Fibroblast of skin of left biceps (primary cell): ENCODE measurements around the gene REXO1.
"Not testable (repeated sequence)": the region's sequence is repeated elsewhere in the genome, so short reads cannot be mapped to it uniquely, and the experiment has no call there.

Experiments used
- DNase-seq, 2 experiments: peaks; one replicate each; pipeline ENCODE4 v3.0.0-alpha.2; 2013; ENCODE audit warnings: low read depth in 2 of 2

Gene REXO1

DNA sequence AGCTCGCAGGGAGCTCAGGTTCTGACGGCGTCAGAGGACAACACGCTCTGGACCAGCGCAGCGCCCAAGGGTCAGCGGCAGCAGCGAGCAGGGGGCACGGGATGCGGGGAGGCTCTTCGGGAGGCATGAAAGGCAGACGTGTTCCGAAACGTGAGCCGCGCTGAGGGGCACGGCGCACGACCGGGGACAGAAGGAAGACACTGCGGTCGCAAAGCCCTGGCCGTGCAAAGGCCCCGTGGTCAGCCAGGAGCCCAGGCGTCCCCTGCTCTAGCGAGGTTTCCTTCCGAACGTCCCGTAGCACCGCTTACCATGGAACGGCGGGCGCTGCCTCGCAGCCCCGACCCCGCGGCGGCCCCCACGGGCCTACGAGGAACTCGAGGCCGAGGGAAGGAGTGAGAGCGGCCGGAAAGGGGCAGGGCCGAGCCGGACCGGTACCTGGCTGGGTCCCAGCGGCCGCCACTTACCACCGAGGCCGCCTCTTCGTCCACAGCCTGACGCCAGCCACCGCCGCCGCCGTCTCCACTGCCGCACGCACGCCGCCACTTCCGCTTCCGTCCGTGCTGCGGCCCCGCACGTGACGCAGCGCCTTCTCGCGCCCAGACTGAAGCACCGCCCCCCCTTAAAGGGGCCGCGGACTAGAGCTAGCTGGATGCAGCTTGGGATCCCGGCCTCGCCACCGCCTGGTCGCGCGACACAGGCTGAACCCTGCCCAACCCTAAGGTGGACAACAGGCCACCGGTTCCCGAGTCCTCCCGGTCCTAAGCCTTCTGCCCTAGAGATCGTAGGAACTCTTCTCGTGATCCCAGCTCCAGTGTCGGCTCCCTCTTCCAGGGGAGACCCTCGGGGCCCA, 27.6 kb upstream of the REXO1 start:
- peak in 1 of 2 experiments; percentile 66 for DNase-seq

DNA sequence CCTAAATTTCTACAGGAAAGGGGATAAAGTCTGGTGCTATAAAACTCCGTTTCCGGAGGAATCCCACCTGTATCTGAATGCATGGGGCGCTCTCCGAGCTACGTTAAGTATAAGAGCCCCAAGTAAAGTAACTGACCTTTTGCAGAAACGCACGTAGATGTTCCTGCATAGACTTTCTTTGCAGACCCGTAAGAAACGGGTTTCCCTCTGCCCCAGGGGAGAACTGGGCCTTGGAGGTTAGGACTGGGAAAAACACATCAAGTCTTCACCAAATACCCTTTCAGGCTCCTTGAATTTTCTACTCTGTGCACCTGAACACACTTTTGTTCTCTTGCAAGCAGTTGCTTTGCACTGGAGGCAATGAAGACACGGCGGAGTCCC, 27.0 kb upstream of the REXO1 start:
- DNase-seq: not testable (repeated sequence)

DNA sequence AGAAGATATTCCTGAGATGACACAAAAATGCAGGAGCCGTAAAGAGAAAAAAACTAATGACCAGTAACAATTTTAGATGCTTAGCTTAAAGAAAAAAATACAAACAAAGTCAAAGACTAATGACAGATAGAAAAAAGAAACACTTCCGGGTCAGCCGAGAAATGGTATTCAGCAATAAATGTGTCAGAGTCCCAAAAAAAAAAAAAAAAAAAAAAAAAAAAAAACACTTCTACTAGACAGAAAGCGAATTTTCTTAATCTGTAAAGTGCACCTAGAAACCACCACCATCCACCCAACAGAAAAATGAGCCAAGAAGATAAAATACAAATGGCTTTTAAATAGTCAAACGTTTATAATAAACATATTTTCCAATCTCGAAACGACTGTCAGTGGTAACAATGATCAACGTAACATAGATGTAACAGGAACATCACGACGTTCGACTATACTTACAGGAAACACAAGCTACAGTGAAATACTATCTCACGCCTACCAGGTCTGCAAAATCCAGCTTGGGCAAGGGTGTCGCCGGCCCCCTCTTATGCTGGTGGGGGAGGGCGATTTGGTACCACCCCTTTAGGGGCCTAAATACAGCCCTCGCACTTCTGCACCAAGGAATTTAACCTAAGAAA, 26.4 kb upstream of the REXO1 start:
- no peak for DNase-seq

DNA sequence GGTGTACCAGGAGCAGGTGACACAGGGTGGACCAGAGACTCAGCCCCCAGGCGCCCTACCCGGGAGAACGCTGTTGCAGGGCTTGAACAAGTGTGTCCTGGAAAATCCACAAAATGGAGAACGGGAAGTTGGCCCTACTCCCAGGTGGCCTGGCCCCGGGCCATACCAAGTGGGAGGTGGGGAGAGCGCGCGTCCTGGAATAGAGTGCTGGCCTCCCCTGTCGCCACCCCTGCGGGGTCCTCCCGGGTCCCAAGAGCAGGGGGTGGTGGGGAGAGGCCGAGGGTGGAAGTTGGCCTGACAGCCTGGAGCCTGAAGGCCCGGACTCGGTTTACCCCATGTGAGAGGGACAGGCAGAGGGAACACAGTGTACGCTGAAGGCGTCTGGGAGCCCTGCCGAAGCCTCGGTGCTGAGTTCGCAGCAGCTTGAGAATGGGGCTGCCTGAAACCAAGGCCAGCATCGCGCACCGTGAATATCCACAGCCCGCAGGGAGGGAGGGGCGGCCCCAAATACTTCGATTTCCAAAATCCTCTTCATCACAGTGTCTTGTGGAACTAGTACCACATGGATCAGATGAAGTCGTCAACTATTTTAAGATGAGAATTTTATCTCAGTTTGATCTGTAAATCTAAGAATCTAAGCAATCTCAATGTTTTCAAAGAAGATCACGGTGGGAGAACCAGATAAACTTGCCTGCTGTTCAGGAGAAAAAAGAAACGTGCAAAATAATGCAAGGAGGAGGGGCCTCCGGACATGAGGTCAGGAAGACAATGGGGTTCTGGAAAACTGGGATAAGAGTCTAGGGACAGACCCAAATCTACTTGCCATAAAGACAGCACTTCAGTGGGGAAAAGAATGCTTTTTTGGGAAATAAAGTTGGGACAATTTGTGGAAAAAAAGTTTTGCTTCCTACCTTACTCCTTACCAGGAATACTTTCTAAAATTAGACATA, 25.5 kb upstream of the REXO1 start:
- DNase-seq: no peak

DNA sequence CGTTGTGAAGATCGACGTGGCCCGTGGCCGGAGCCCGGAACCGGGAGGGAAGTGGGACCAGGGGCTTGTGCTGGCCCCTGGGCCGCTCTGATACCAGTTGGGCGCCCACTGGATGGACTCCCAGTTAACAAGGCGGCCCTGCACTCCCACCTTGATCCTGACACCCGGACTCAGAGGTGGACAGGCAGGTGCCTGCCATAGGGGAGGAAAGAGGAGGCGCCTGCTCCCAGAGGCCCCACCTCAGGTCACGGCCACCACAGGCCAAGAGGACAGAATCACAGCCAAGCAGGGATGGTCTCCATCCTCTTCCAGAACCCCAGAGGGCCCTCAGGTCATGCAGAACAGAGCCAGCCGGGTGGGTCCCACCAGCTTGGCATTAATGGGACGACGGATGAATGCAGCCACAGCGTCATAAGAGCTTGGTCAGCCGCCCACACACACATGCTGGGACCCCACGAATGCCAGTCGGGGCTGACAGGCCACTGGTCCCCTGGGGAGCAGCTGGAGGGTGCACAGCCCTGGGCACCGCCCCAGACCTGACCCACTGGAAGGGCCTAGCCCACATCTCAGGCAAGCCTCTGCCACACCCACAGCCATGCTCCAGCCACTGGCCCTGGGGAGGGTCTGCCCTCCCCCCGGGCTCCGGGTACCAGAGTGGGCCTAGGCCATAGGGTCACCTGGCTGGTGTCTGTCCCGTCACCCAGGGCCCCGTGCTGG, 24.7 kb upstream of the REXO1 start:
- DNase-seq: no peak

DNA sequence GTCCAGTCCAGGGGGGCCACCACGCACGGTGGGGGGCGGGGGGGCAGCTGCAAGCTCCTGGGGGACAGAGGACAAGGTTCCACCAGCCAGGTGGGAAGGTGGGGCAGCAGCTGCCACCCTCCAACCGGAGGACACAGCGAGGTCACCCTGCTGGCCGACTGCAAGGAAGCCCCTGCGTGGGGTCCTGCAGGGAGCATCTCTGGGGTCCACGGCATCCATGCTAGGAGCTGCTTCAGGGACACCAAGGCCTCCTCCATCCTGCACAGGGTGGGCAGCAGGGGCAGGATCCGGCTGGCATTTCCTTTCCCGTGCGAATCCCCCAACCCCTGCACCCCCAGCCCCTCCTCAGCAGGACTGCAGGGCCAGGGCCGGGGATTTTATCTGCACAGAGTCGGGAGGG, 23.3 kb upstream of the REXO1 start:
- no peak for DNase-seq

DNA sequence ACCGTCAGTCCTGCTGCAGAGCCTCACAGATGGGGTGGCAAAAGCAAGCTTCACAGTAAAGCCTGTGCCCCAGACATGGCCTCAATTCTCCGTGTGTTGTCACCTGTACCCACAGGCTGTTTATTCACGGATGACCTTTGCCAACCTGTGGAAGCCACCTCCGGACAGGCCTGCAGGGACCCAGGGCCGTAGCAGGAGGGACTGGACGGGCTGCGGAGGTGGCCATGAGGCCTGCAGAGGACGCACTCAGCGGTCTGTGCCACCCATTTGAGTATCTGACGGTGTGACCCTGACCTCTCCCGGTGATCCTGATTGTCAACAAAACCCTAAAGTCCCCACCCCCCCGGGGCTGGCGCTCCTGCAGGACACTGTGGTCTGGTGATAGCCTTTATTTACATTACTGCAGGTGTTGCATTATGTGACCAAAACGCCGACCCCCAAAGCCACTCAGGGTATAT, 22.9 kb upstream of the REXO1 start:
- no peak for DNase-seq

DNA sequence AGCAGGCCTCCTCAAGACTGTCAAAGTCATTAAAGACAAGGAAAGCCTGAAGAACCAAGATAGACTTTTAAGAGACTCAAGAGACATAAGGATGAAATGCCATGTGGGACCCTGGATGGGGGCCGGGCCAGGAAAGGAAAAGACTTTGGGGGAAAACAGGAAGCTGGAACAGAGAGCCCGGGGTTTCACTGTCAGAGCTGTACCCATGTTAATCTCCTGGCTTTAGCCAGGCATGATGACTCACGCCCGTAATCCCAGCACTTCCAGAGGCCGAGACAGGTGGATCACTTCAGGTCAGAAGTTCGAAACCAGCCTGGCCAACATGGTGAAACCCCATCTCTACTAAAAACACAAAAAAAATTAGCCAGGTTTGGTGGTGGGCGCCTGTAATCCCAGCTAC, 20.7 kb upstream of the REXO1 start:
- no peak for DNase-seq

DNA sequence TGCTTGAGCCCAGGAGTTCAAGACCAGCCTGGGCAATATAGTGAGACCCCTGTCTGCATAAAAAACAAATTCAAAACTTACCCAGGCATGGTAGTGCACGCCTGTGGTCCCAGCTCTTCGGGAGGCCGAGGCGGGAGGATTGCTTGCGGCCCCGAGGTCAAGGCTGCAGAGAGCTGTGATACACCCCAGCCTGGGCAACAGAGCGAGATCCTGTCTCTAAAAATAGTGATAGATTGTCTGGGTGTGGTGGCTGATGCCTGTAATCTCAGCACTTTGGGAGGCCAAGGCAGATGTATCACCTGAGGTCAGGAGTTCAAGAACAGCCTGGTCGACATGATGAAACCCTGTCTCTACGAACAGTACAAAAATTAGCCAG, 19.1 kb upstream of the REXO1 start:
- DNase-seq: no peak

DNA sequence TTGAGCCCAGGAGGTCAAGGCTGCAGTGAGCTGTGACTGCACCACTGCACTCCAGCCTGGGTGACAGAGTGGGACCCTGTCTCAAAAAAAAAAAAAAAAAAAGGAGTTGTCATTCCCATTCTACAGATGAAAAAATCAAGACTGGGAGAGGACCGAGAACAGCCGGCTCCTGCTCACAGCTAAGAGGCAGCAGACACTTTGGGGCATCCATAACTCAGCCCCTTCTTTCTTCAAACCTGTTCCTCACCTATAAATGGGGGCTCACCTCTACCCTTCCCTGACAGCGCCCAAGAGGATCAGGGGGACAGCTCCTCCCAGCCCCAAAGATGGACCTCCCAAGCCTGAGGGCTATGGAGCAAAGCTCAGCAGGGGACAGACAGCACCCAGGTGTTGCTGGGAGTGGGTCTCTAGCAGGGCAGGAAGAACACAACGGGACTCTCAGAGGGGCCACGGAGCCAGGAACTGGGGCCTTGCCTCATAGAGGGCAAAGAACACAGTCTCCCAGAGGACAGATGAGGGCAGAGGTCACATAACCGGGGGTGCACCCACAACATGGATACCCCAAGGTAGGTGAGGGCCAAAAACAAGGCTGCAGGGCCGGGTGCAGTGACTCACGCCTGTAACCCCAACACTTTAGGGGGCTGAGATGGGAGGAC, 18.5 kb upstream of the REXO1 start:
- no peak for DNase-seq

DNA sequence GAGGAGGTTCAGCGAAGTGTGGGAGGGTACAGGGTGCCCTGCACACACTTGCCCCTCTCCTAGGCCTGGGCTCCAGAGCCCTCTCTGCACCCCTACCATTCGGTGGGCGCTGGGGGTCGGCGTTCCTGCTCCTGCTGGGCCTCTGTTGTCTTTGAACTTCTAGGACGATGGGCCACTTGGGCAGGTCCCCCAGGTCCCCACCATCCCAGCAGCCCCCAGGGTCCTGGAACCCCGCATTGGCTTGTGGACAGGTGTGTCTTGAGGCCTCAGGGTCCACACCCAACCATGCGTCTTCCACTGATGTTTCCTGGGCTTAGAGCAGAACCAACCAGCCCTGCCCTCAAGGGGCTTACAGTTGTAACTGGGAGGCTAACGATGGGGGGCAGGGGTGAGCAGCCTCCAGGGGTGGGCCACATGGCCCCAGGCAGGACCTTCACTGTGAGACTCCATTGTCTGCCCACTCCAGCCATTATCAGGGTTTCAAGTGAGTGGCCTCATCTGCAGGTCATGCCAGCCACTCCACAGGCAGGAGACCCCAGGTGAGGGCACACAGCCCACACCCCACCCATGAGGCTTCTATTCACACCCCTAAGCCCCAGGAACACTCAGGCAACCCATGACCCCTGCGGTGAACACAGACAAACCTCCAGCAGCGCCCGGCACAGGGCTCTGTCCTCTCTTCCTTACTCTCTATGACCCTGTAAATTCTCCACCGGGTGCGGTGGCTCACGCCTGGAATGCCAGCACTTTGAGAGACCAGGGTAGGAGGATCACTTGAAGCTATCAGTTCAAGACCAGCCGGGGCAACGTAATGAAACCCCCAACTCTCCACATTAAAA, 17.1 kb upstream of the REXO1 start:
- DNase-seq: no peak

DNA sequence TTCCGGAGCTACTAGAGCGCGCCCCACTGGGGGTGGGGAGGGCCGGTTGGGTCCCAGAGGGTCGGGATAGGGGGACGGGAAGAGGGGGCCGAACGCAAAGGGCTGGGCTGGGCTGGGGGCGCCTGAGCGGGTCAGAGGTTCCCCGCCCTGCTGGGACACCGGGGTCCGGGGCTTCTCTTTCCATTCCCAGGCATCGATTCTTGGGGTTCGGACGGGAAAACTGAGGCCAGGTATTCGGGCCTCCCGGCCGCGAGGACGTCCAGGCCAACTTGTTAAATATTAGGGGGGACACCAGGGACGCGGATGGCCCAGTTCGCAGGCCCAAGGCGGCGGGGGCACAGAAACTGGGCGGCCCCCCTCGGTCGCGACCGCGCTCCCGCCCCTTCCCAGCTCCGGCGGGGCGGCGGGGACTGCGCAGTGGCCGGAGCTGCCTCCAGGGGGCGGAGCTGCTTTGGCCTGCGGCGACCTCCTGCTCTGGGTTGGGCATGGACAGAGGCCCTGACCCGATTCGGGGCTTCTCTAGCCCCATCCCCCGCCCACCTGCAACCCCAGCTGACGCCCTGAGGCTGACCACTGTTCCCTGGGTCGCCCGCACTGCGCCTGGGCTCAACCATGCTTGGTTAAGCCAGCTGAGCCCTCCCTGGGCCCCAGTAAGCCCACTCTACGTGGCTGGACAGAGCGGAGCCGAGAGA, 16.3 kb upstream of the REXO1 start:
- DNase-seq: no peak

DNA sequence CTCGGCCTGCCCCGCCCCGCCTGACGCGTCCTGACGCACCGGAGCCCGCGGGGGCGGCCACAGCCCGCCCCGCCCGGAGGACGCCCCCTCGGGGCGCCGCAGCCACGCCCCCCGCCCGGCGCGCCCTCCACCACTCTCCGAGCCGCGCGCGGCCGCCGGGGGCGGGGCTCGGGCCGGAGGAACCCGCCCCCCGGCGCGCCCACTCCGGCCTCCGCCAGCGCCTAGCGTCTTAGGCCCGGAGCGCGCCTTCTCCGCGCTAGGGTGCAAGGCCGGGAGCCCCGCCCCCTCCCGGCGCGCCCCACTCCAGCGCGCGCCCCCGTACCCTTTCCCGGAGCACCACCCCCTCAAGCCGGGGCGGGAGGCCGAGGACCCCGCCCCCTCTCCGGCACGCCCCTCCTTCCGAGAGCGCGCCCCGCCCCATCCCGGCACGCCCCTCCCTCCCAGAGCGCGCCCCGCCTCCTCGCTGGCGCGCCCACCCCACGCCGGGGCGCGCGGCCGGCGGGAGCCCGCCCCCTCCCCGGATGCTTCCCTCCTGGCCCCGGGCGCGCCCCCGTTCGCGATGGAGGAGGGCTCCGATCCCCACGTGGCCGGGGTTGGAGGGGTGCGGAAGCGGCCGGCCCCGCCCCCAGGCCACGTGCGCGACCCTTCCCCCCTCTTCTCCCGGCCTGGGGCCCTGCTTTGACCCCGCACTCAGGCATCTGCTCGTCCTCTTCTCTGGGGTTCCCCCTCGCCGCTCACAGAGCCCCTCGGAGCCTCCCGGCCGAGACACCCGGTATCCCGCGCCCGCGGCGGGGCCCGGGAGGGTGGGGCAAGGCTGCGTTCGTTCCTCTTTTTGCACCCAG, 15.6 kb upstream of the REXO1 start:
- DNase-seq: peak; percentile 91

DNA sequence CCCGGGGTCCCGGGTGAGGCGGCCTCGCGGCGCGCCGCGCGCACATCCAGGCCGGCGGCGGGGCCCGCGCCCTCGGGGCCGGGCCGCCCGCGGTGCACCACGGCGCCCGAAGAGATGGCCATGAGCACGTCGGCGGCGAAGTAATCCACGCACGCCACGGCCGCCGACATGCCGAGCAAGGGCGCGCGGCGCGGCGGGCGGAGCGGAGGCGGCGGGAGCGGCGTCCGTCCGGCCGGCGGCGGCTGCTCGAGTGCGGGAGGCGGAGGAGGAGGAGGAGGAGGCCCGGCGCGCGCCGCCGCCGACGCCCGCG, 15.0 kb upstream of the REXO1 start, which contains the start of gene KLF16:
TSS of gene KLF16 (minus strand) at position 252 of the 310 bp plus-strand sequence. CDS start at position 170, 82 bp downstream.
- no peak for DNase-seq

DNA sequence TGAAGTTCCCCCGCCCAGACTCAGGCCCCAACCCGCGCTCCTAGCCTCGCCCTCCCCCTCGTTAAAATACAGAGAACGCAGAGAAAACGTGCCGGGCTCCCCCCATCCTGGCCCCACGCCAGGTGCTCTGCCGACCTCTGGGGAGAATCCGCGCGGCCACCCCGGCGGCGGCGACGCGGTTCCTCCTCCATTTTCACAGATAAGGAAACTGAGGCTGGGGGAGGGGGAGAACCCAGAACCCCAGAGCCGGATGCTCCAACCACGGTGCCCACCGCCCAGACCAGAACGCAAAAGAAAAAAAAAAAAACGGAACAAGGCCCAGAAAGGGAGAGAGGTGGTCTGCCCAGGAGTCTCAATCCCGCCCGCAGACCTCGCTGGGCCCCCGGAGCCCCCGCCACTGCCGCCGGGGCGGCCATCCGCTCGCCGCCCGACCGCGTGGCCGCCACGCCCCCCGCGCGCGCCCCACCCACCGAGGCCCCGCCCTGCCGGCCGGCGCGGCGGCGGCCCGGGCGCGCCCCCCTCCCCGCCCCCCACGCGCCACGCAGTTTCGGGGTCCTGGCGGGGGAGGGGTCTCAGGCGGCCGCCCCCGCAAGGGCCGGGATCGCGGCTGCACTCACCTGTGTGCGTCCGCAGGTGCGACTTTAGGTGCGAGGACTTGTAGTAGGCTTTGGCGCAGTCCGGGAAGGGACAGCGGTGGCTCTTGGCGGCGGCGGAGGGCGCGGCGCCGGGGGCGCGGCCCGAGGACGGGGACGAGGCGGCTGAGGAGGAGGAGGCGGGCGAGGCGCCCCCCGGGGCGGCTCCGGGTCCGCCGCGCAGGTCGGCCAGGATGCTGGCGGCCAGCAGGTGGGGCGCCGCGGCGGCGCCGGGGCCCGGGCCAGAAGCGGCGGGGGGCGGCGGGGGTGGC, 14.4 kb upstream of the REXO1 start:
- DNase-seq: no peak

DNA sequence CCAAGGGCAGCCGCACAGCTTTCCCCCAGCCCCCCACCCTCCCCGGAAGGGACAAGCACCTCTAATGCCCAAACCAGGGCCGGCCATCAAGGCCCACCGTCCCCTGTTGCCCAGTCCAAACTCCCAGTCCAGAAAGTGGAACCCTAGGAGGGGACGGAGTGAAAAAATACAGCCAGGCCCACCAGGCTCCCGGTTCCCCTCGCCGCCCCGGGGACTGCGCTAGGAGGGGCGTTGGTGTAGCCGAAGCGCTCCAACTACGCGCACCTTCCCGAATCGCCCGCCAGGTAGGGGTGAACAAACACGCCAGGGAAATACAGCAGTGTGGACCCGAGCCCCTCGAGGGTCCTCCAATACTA, 13.8 kb upstream of the REXO1 start:
- no peak for DNase-seq

DNA sequence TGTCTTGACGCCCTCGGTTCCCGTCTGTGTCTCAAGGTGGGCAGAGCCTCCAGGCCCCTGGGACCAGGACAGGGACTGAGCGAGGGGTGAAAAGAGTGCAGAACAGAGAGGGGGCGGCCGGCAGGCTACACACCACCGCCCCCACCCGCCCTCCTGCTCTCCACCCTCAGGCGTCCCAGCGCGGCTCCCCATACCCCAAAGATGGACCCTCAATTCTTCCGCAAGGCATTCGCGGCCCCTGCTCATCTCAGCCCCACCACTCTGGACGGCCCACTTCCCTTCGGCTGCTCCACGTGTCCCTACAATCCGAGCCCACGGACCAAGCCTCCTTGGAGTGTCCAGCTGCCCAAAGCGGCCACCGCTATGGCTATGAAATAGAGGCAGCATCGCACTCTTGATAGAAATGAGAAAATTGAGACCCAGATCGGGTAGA, 13.3 kb upstream of the REXO1 start:
- no peak for DNase-seq
